ENCODE results near the gene PRTFDC1.

Gene PRTFDC1

GRCh38 chr10:24935504-24936292, 16.7 kb downstream of the PRTFDC1 start:
- no peak overlapping the region for H3K4me3 ChIP-seq (IDR thresholded peaks at IDR 0.05; ENCODE audit: insufficient read depth, low read depth, low read length)
- TF ChIP-seq CTCF (conservative IDR thresholded peaks at IDR 0.05; ENCODE audit: low read depth, low read length), result no peak
- H2AFZ ChIP-seq (ENCODE audit: low read depth), result no peak overlapping the region
- H3K27ac ChIP-seq, result no peak overlapping the region
- H3K36me3 ChIP-seq (ENCODE audit: insufficient read depth), result no peaks in the 10 kb centered on the region
- H3K27me3 ChIP-seq (ENCODE audit: insufficient read depth, low read depth), result no peaks in the 10 kb centered on the region
- no peaks in the 10 kb centered on the region for H3K79me2 ChIP-seq (ENCODE audit: insufficient read depth, low read depth)
- H3K4me1 ChIP-seq (ENCODE audit: low read depth, poor library complexity, severe bottlenecking), result no peaks in the 10 kb centered on the region
- no peaks in the 10 kb centered on the region for H4K20me1 ChIP-seq (ENCODE audit: insufficient read depth)
- H3K9ac ChIP-seq, result no peak overlapping the region
- H3K4me2 ChIP-seq, result no peak overlapping the region

- Histone ChIP-seq H3K36me3 (ENCODE audit: insufficient read depth) (no peaks in the 10 kb centered on the region), H3K27me3 (ENCODE audit: insufficient read depth, low read depth) (no peaks in the 10 kb centered on the region), H3K4me2 (no peak overlapping the region), H3K27ac (no peak overlapping the region), H4K20me1 (ENCODE audit: insufficient read depth) (no peaks in the 10 kb centered on the region), H3K9ac (no peak overlapping the region), H3K4me1 (ENCODE audit: low read depth, poor library complexity, severe bottlenecking) (peaks cover 2% of the 10 kb centered on the region), H3K79me2 (ENCODE audit: insufficient read depth, low read depth) (no peaks in the 10 kb centered on the region), H2AFZ (ENCODE audit: low read depth) (no peak overlapping the region), H3K4me3 (IDR thresholded peaks at IDR 0.05; ENCODE audit: insufficient read depth, low read depth, low read length) (no peak overlapping the region)
- TF ChIP-seq CTCF (conservative IDR thresholded peaks at IDR 0.05; ENCODE audit: low read depth, low read length), result no peak
These were observed 21.2 kb downstream of the PRTFDC1 start for GRCh38 chr10:24931236-24931635.

GRCh38 chr10:24930427-24930826, 22.0 kb downstream of the PRTFDC1 start:
- H3K4me1 ChIP-seq (ENCODE audit: low read depth, poor library complexity, severe bottlenecking), result peaks cover 2% of the 10 kb centered on the region
- TF ChIP-seq CTCF (conservative IDR thresholded peaks at IDR 0.05; ENCODE audit: low read depth, low read length), result no peak
- H3K4me3 ChIP-seq (IDR thresholded peaks at IDR 0.05; ENCODE audit: insufficient read depth, low read depth, low read length), result no peak overlapping the region
- no peak overlapping the region for H3K9ac ChIP-seq
- no peaks in the 10 kb centered on the region for H3K79me2 ChIP-seq (ENCODE audit: insufficient read depth, low read depth)
- no peaks in the 10 kb centered on the region for H3K36me3 ChIP-seq (ENCODE audit: insufficient read depth)
- no peak overlapping the region for H3K4me2 ChIP-seq
- no peak overlapping the region for H3K27ac ChIP-seq
- H4K20me1 ChIP-seq (ENCODE audit: insufficient read depth), result no peaks in the 10 kb centered on the region
- no peaks in the 10 kb centered on the region for H3K27me3 ChIP-seq (ENCODE audit: insufficient read depth, low read depth)
- no peak overlapping the region for H2AFZ ChIP-seq (ENCODE audit: low read depth)

- H3K4me2 ChIP-seq, result no peak overlapping the region
- no peak overlapping the region for H3K4me3 ChIP-seq (IDR thresholded peaks at IDR 0.05; ENCODE audit: insufficient read depth, low read depth, low read length)
- H2AFZ ChIP-seq (ENCODE audit: low read depth), result no peak overlapping the region
- no peak overlapping the region for H3K27ac ChIP-seq
- H3K36me3 ChIP-seq (ENCODE audit: insufficient read depth), result no peaks in the 10 kb centered on the region
- H3K9ac ChIP-seq, result no peak overlapping the region
- H3K4me1 ChIP-seq (ENCODE audit: low read depth, poor library complexity, severe bottlenecking), result peaks cover 2% of the 10 kb centered on the region
- H4K20me1 ChIP-seq (ENCODE audit: insufficient read depth), result no peaks in the 10 kb centered on the region
- no peak for TF ChIP-seq CTCF (conservative IDR thresholded peaks at IDR 0.05; ENCODE audit: low read depth, low read length)
- H3K27me3 ChIP-seq (ENCODE audit: insufficient read depth, low read depth), result no peaks in the 10 kb centered on the region
- no peaks in the 10 kb centered on the region for H3K79me2 ChIP-seq (ENCODE audit: insufficient read depth, low read depth)
These were observed 22.5 kb downstream of the PRTFDC1 start for GRCh38 chr10:24929904-24930303.

All from KMS-11 (cell line).